Endothelial cell (in vitro differentiated cells): Measurements from ENCODE around the gene SVOPL. TPM values are rescaled to one million over a fixed set of nuclear protein-coding genes. Genes with fewer than 3 reads are reported as not detected.

Experiments used
- DNase-seq: peaks from one replicate; pipeline ENCODE4 v3.0.0; 2021; ENCODE audit warnings: low spot score
- H3K27ac Mint-ChIP-seq: one replicate; pipeline ENCODE4 v1.8.0; 2021; ENCODE audit warnings: mixed read lengths, inconsistent platforms; ENCODE audit not compliant: unreplicated experiment
- H3K27me3 Mint-ChIP-seq: one replicate; pipeline ENCODE4 v1.8.0; 2021; ENCODE audit warnings: mild to moderate bottlenecking, moderate library complexity, mixed read lengths, inconsistent platforms; ENCODE audit not compliant: unreplicated experiment
- H3K36me3 Mint-ChIP-seq: one replicate; pipeline ENCODE4 v1.8.0; 2021; ENCODE audit warnings: mild to moderate bottlenecking, low read depth, mixed read lengths, inconsistent platforms; ENCODE audit not compliant: unreplicated experiment
- H3K4me1 Mint-ChIP-seq: one replicate; pipeline ENCODE4 v1.8.0; 2021; ENCODE audit warnings: mild to moderate bottlenecking, mixed read lengths, inconsistent platforms; ENCODE audit not compliant: unreplicated experiment
- H3K4me3 Mint-ChIP-seq: one replicate; pipeline ENCODE4 v1.8.0; 2021; ENCODE audit warnings: mild to moderate bottlenecking, mixed read lengths, inconsistent platforms; ENCODE audit not compliant: unreplicated experiment
- H3K9me3 Mint-ChIP-seq: one replicate; pipeline ENCODE4 v1.8.0; 2021; ENCODE audit warnings: mixed read lengths, inconsistent platforms; ENCODE audit not compliant: unreplicated experiment
- total RNA-seq: library from RNA; stranded (reverse); fragmentation: NEBNext Ultra II Directional; extraction: Animal tissue kit (Norgen Biotek cat#: 25700); gene quantifications from one replicate; pipeline ENCODE4 v1.2.1, GENCODE V29; 2021; ENCODE audit not compliant: unreplicated experiment
- TF ChIP-seq, protein P1 (sequence below): fragments of 200-600 bp; sonication (generic); IDR thresholded peaks from one replicate; pipeline ENCODE4 v1.5.0; 2021; ENCODE audit warnings: antibody characterized with exemption; ENCODE audit not compliant: unreplicated experiment

The SVOPL gene
- total RNA-seq, 1 donor from 2014 or later: not detected

- Mint-ChIP-seq H3K4me3 (no peak overlapping the region), H3K36me3 (no peaks in the 10 kb centered on the region), H3K9me3 (no peaks in the 10 kb centered on the region), H3K27me3 (peaks cover 2% of the 10 kb centered on the region), H3K27ac (no peak overlapping the region), H3K4me1 (peaks cover 9% of the 10 kb centered on the region)
- DNase-seq: no peak
- TF ChIP-seq, protein P1, sequence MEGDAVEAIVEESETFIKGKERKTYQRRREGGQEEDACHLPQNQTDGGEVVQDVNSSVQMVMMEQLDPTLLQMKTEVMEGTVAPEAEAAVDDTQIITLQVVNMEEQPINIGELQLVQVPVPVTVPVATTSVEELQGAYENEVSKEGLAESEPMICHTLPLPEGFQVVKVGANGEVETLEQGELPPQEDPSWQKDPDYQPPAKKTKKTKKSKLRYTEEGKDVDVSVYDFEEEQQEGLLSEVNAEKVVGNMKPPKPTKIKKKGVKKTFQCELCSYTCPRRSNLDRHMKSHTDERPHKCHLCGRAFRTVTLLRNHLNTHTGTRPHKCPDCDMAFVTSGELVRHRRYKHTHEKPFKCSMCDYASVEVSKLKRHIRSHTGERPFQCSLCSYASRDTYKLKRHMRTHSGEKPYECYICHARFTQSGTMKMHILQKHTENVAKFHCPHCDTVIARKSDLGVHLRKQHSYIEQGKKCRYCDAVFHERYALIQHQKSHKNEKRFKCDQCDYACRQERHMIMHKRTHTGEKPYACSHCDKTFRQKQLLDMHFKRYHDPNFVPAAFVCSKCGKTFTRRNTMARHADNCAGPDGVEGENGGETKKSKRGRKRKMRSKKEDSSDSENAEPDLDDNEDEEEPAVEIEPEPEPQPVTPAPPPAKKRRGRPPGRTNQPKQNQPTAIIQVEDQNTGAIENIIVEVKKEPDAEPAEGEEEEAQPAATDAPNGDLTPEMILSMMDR: no peak
Measured at GRCh38 chr7:138668229-138668596, 32.9 kb downstream of the SVOPL start.

- Mint-ChIP-seq H3K27ac (no peak overlapping the region), H3K4me3 (no peak overlapping the region), H3K4me1 (peaks cover 9% of the 10 kb centered on the region), H3K9me3 (no peaks in the 10 kb centered on the region), H3K36me3 (no peaks in the 10 kb centered on the region), H3K27me3 (peaks cover 2% of the 10 kb centered on the region)
- TF ChIP-seq, protein P1: no peak
- no peak for DNase-seq
Measured at GRCh38 chr7:138667535-138668228, 33.5 kb downstream of the SVOPL start.

DNA sequence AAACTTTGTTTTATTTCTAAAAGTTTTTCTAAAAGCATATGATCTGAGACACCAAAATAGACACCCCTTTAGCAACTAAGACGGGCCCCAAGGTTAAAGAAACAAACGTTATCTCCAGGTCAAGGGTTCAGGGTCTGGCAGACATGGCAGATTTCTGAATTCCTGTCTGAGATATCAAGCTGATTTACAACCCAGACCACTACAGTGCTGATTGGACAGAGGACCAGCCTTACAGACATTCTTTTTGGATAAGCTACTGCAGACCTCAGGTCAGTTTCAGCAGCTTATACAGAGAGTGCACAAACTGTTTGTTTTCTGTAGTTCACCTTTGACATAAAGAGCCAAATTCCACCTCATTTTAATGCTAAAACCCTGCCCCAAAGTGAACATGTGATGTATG is 34.8 kb downstream of the SVOPL start:
- Mint-ChIP-seq H3K9me3 (no peaks in the 10 kb centered on the region), H3K4me3 (no peak overlapping the region), H3K4me1 (peaks cover 13% of the 10 kb centered on the region), H3K36me3 (no peaks in the 10 kb centered on the region), H3K27ac (no peak overlapping the region), H3K27me3 (peaks cover 2% of the 10 kb centered on the region)
- TF ChIP-seq, protein P1: no peak
- DNase-seq: no peak

- no peak for DNase-seq
- Mint-ChIP-seq H3K9me3 (no peaks in the 10 kb centered on the region), H3K36me3 (no peaks in the 10 kb centered on the region), H3K27ac (no peak overlapping the region), H3K4me1 (peaks cover 13% of the 10 kb centered on the region), H3K4me3 (no peak overlapping the region), H3K27me3 (peaks cover 2% of the 10 kb centered on the region)
- TF ChIP-seq, protein P1: no peak
Measured at GRCh38 chr7:138665669-138666140, 35.5 kb downstream of the SVOPL start.

DNA sequence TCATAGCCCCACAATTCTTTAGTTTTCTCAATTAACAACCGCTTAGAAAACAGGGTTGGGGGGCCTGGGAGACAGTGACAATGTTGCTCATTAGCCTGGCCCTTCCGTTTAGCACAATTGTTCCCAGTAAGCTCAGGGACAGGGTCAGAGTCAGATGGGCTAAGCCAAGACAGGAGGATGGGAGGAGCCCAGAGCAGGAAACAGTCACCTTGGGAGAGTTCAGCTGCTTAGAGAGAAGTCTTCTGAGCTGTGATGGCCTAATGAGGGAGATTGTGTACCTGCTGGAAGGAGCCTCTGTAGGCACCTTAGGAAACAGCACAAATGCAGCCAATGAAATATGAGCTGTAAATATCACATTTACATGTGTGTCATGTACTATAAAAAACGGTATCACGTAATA is 35.9 kb downstream of the SVOPL start:
- Mint-ChIP-seq H3K4me3 (peak overlapping the region; percentile 44), H3K4me1 (peaks cover 13% of the 10 kb centered on the region), H3K27ac (no peak overlapping the region), H3K36me3 (no peaks in the 10 kb centered on the region), H3K9me3 (no peaks in the 10 kb centered on the region), H3K27me3 (peaks cover 2% of the 10 kb centered on the region)
- TF ChIP-seq, protein P1: no peak
- no peak for DNase-seq
